ENCODE measurements around the gene ARHGEF7.
"Not testable (repeated sequence)": the region's sequence is repeated elsewhere in the genome, so short reads cannot be mapped to it uniquely, and the experiment has no call there.

The ARHGEF7 gene

DNA sequence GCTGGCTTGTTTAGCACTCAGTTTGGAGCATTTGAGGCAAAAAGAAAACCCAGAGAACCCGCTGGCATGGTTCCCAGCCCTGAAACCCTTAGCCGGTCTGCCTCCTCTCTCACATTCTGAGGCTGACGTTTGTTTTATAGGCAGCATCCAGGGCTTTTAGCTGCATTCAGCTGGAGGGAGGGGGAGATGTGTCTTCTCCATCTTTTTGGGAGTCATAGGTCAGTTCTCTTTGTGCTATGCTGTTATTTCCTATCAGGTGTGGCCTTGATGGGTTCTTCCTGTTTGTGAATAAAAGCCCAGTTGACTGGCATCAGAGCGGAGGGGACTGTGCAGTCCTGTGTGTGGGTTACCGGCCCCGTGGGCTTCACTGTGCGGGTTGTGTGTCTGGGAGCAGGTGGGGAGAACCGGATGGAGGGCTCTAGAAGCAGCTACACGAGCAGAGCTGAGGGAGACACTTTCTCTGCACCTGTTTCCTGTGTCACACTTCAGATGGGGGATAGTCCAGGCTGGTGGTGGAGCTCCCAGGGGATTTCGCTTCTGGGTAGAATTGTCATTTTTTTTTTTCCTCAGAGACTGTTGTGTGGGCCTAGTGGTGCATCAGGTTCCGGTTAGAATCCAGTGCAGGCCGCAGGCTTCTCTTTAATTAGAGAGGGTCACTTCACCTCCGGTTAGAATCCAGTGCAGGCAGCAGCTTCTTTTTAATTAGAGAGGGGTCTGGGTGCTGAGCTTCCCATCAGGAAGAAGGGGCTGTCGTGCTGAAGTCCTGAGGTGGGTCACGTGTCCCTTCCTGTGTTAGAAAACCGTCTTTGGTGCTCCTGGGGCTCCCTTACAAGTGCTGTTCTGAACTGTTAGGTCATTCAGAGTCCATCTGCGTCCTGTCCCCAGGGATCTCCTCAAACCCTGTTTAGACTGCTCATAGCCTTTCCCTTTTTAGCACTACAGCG lies 69.6 kb downstream of the ARHGEF7 start:
- Histone ChIP-seq H3K27ac (ENCODE audit: low read depth, low read length) (peak overlapping the region; percentile 64), H3K9me3 (ENCODE audit: control insufficient read depth in 5 of 5, low read length in 5 of 5) (no peaks in the 10 kb centered on the region), H3K27me3 (ENCODE audit: control insufficient read depth in 5 of 5, insufficient read depth in 4 of 5, low read length in 5 of 5) (no peaks in the 10 kb centered on the region), H3K9ac (ENCODE audit: low read length in 5 of 5) (peak overlapping the region; percentile 17 to 48 (median 29)), H3K4me3 (ENCODE audit: low read depth in 1 of 5, low read length in 5 of 5) (peak overlapping the region in 3 of 5 donors; percentile 22 to 30 (median 29)), H3K36me3 (ENCODE audit: control insufficient read depth in 5 of 5, insufficient read depth in 5 of 5, low read length in 5 of 5) (peaks cover 0 to 2% (median 0%) of the 10 kb centered on the region in 5 donors), H3K4me1 (ENCODE audit: control insufficient read depth in 5 of 5, insufficient read depth in 5 of 5, low read length in 5 of 5) (peaks cover 25 to 55% (median 53%) of the 10 kb centered on the region in 5 donors)

- H3K9ac ChIP-seq (ENCODE audit: low read length in 5 of 5), result peak overlapping the region in 1 of 5 donors; percentile 23
- peaks cover 25 to 55% (median 53%) of the 10 kb centered on the region in 5 donors for H3K4me1 ChIP-seq (ENCODE audit: control insufficient read depth in 5 of 5, insufficient read depth in 5 of 5, low read length in 5 of 5)
- peak overlapping the region in 2 of 5 donors; percentile 14 to 25 for H3K4me3 ChIP-seq (ENCODE audit: low read depth in 1 of 5, low read length in 5 of 5)
- no peaks in the 10 kb centered on the region for H3K27me3 ChIP-seq (ENCODE audit: control insufficient read depth in 5 of 5, insufficient read depth in 4 of 5, low read length in 5 of 5)
- H3K27ac ChIP-seq (ENCODE audit: low read depth, low read length), result no peak overlapping the region
- no peaks in the 10 kb centered on the region for H3K9me3 ChIP-seq (ENCODE audit: control insufficient read depth in 5 of 5, low read length in 5 of 5)
- peaks cover 0 to 2% (median 0%) of the 10 kb centered on the region in 5 donors for H3K36me3 ChIP-seq (ENCODE audit: control insufficient read depth in 5 of 5, insufficient read depth in 5 of 5, low read length in 5 of 5)
These were observed 71.3 kb downstream of the ARHGEF7 start for GRCh38 chr13:111186305-111186935.

DNA sequence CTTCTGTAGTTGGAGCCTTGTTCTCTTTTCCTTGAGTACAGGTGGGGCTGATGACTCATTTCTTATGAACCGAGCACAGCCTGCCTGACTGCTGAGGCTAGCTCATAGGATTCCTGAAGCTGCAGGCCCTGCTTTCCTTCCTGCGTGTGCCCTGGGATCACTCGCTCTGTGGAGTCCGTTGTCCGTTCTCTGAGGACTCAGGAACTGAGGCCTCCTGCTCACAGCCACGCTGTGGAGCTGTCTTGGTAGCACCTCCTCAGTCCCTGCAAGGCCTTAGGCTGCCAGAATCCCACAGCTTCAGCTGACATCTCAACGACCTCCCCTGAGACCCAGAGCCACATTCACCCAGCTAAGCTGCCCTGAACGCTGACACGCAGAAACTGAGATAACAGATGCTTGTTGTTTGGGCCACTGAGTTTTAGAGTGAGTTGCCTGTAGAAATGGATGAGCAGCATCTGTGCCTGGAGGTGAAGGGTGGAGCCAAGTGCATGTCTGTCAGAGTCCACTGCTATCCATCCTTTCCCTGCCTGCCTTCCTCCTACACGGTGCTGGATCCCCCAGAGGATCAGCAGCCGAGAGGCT lies 72.9 kb downstream of the ARHGEF7 start:
- Histone ChIP-seq H3K9me3 (ENCODE audit: control insufficient read depth in 5 of 5, low read length in 5 of 5) (no peaks in the 10 kb centered on the region), H3K4me1 (ENCODE audit: control insufficient read depth in 5 of 5, insufficient read depth in 5 of 5, low read length in 5 of 5) (peaks cover 25 to 55% (median 53%) of the 10 kb centered on the region in 5 donors), H3K27me3 (ENCODE audit: control insufficient read depth in 5 of 5, insufficient read depth in 4 of 5, low read length in 5 of 5) (no peaks in the 10 kb centered on the region), H3K9ac (ENCODE audit: low read length in 5 of 5) (peak overlapping the region in 1 of 5 donors; percentile 22), H3K27ac (ENCODE audit: low read depth, low read length) (no peak overlapping the region), H3K36me3 (ENCODE audit: control insufficient read depth in 5 of 5, insufficient read depth in 5 of 5, low read length in 5 of 5) (no peaks in the 10 kb centered on the region), H3K4me3 (ENCODE audit: low read depth in 1 of 5, low read length in 5 of 5) (peak overlapping the region in 1 of 5 donors; percentile 0)

GRCh38 chr13:111189064-111189505 lies 74.0 kb downstream of the ARHGEF7 start:
- H3K27ac ChIP-seq (ENCODE audit: low read depth, low read length); H3K4me3 ChIP-seq (ENCODE audit: low read depth in 1 of 5, low read length in 5 of 5): not testable (repeated sequence)
- peaks cover 25 to 56% (median 50%) of the 10 kb centered on the region in 5 donors for H3K4me1 ChIP-seq (ENCODE audit: control insufficient read depth in 5 of 5, insufficient read depth in 5 of 5, low read length in 5 of 5)

DNA sequence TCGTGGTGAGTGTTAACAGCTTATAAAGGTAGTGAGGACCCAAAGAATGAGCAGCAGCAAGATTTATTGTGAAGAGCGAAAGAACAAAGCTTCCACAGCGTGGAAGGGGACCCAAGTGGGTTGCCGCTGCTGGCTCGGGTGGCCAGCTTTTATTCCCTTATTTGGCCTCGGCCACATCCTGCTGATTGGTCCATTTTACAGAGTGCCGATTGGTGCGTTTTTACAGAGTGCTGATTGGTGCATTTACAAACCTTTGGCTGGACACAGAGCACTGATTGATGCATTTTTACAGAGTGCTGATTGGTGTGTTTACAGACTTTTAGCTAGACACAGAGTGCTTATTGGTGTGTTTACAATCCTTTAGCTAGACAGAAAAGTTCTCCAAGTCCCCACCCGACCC lies 74.4 kb downstream of the ARHGEF7 start:
- not testable (repeated sequence) for H3K4me3 ChIP-seq (ENCODE audit: low read depth in 1 of 5, low read length in 5 of 5); H3K9ac ChIP-seq (ENCODE audit: low read length in 5 of 5); H3K9me3 ChIP-seq (ENCODE audit: control insufficient read depth in 5 of 5, low read length in 5 of 5); H3K36me3 ChIP-seq (ENCODE audit: control insufficient read depth in 5 of 5, insufficient read depth in 5 of 5, low read length in 5 of 5); H3K27me3 ChIP-seq (ENCODE audit: control insufficient read depth in 5 of 5, insufficient read depth in 4 of 5, low read length in 5 of 5); H3K27ac ChIP-seq (ENCODE audit: low read depth, low read length)
- H3K4me1 ChIP-seq (ENCODE audit: control insufficient read depth in 5 of 5, insufficient read depth in 5 of 5, low read length in 5 of 5), result peaks cover 21 to 51% (median 46%) of the 10 kb centered on the region in 5 donors

More at GRCh38 chr13:111189064-111189505, 74.0 kb downstream of the ARHGEF7 start:
- H3K27me3 ChIP-seq (ENCODE audit: control insufficient read depth in 5 of 5, insufficient read depth in 4 of 5, low read length in 5 of 5); H3K9ac ChIP-seq (ENCODE audit: low read length in 5 of 5); H3K9me3 ChIP-seq (ENCODE audit: control insufficient read depth in 5 of 5, low read length in 5 of 5); H3K36me3 ChIP-seq (ENCODE audit: control insufficient read depth in 5 of 5, insufficient read depth in 5 of 5, low read length in 5 of 5): not testable (repeated sequence)

GRCh38 chr13:111193223-111193622 lies 78.1 kb downstream of the ARHGEF7 start:
- H3K4me1 ChIP-seq (ENCODE audit: control insufficient read depth in 5 of 5, insufficient read depth in 5 of 5, low read length in 5 of 5), result peaks cover under 1 to 20% (median 14%) of the 10 kb centered on the region in 5 donors
- not testable (repeated sequence) for H3K27me3 ChIP-seq (ENCODE audit: control insufficient read depth in 5 of 5, insufficient read depth in 4 of 5, low read length in 5 of 5); H3K9me3 ChIP-seq (ENCODE audit: control insufficient read depth in 5 of 5, low read length in 5 of 5); H3K9ac ChIP-seq (ENCODE audit: low read length in 5 of 5); H3K27ac ChIP-seq (ENCODE audit: low read depth, low read length); H3K36me3 ChIP-seq (ENCODE audit: control insufficient read depth in 5 of 5, insufficient read depth in 5 of 5, low read length in 5 of 5); H3K4me3 ChIP-seq (ENCODE audit: low read depth in 1 of 5, low read length in 5 of 5)

GRCh38 chr13:111194651-111195050 lies 79.5 kb downstream of the ARHGEF7 start:
- not testable (repeated sequence) for H3K4me3 ChIP-seq (ENCODE audit: low read depth in 1 of 5, low read length in 5 of 5); H3K36me3 ChIP-seq (ENCODE audit: control insufficient read depth in 5 of 5, insufficient read depth in 5 of 5, low read length in 5 of 5); H3K27me3 ChIP-seq (ENCODE audit: control insufficient read depth in 5 of 5, insufficient read depth in 4 of 5, low read length in 5 of 5); H3K27ac ChIP-seq (ENCODE audit: low read depth, low read length); H3K9me3 ChIP-seq (ENCODE audit: control insufficient read depth in 5 of 5, low read length in 5 of 5); H3K9ac ChIP-seq (ENCODE audit: low read length in 5 of 5)
- peaks cover 0 to 11% (median 9%) of the 10 kb centered on the region in 5 donors for H3K4me1 ChIP-seq (ENCODE audit: control insufficient read depth in 5 of 5, insufficient read depth in 5 of 5, low read length in 5 of 5)

GRCh38 chr13:111198732-111199378 lies 83.7 kb downstream of the ARHGEF7 start:
- H3K36me3 ChIP-seq (ENCODE audit: control insufficient read depth in 5 of 5, insufficient read depth in 5 of 5, low read length in 5 of 5); H3K9ac ChIP-seq (ENCODE audit: low read length in 5 of 5); H3K27ac ChIP-seq (ENCODE audit: low read depth, low read length); H3K27me3 ChIP-seq (ENCODE audit: control insufficient read depth in 5 of 5, insufficient read depth in 4 of 5, low read length in 5 of 5); H3K9me3 ChIP-seq (ENCODE audit: control insufficient read depth in 5 of 5, low read length in 5 of 5); H3K4me3 ChIP-seq (ENCODE audit: low read depth in 1 of 5, low read length in 5 of 5): not testable (repeated sequence)
- peaks cover 8 to 37% (median 32%) of the 10 kb centered on the region in 5 donors for H3K4me1 ChIP-seq (ENCODE audit: control insufficient read depth in 5 of 5, insufficient read depth in 5 of 5, low read length in 5 of 5)

GRCh38 chr13:111201304-111201940 lies 86.3 kb downstream of the ARHGEF7 start:
- H3K9ac ChIP-seq (ENCODE audit: low read length in 5 of 5), result no peak overlapping the region
- peaks cover 0 to 7% (median 4%) of the 10 kb centered on the region in 5 donors for H3K36me3 ChIP-seq (ENCODE audit: control insufficient read depth in 5 of 5, insufficient read depth in 5 of 5, low read length in 5 of 5)
- H3K9me3 ChIP-seq (ENCODE audit: control insufficient read depth in 5 of 5, low read length in 5 of 5), result no peaks in the 10 kb centered on the region
- H3K4me3 ChIP-seq (ENCODE audit: low read depth in 1 of 5, low read length in 5 of 5), result no peak overlapping the region
- peaks cover 17 to 55% (median 40%) of the 10 kb centered on the region in 5 donors for H3K4me1 ChIP-seq (ENCODE audit: control insufficient read depth in 5 of 5, insufficient read depth in 5 of 5, low read length in 5 of 5)
- peak overlapping the region; percentile 59 for H3K27ac ChIP-seq (ENCODE audit: low read depth, low read length)
- H3K27me3 ChIP-seq (ENCODE audit: control insufficient read depth in 5 of 5, insufficient read depth in 4 of 5, low read length in 5 of 5), result no peaks in the 10 kb centered on the region

Measured in subcutaneous abdominal adipose tissue (tissue), 5 donors.